ENCODE measurements around the gene RGP1.

DNA sequence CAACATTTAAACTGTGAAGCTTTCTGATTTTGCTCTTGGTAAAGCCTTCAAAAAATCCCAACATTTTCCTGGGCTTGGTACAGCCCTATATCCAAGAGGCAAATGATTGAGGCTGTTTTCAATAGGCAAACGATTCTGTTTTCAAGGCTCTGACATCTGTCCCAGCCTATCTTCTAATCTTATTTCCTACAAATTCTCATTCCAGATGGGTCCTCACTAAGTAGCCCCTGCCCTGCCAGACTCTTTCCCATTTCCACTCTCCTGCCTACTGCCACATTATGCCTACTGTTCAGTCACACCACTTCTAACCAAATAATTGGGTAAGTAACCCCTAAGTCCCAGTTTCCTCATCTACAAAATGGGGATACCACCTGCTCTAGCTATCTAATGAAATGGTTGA lies 3.5 kb upstream of the RGP1 start:
- TF ChIP-seq, protein P1, sequence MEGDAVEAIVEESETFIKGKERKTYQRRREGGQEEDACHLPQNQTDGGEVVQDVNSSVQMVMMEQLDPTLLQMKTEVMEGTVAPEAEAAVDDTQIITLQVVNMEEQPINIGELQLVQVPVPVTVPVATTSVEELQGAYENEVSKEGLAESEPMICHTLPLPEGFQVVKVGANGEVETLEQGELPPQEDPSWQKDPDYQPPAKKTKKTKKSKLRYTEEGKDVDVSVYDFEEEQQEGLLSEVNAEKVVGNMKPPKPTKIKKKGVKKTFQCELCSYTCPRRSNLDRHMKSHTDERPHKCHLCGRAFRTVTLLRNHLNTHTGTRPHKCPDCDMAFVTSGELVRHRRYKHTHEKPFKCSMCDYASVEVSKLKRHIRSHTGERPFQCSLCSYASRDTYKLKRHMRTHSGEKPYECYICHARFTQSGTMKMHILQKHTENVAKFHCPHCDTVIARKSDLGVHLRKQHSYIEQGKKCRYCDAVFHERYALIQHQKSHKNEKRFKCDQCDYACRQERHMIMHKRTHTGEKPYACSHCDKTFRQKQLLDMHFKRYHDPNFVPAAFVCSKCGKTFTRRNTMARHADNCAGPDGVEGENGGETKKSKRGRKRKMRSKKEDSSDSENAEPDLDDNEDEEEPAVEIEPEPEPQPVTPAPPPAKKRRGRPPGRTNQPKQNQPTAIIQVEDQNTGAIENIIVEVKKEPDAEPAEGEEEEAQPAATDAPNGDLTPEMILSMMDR (conservative IDR thresholded peaks at IDR 0.05; ENCODE audit: low read length) = no peak
- no peak for TF ChIP-seq EZH2phosphoT487 (IDR thresholded peaks at IDR 0.05; ENCODE audit: borderline replicate concordance, low read depth, low read length)
